Body of pancreas (tissue), 4 donors: ENCODE results near the gene MRO.

Experiments
- CTCF ChIP-seq, 7 experiments: fragments of 450-650 bp in 4 of 7; fragments of 200-600 bp in 3 of 7; sonication (generic) in 3 of 7; IDR thresholded peaks; one replicate each; pipeline ENCODE4 v1.5.1; 2016 to 2019; ENCODE audit warnings: antibody characterized with exemption in 7 of 7
- POLR2A ChIP-seq, 3 donors: fragments of 450-650 bp; IDR thresholded peaks; one replicate each; pipeline ENCODE4 v1.6.1; 2016; ENCODE audit warnings: antibody characterized with exemption in 3 of 3, mild to moderate bottlenecking in 2 of 3

GRCh38 chr18:50832754-50833153, 12.9 kb upstream of the MRO start:
- TF ChIP-seq CTCF (IDR thresholded peaks at IDR 0.05) (no peak), POLR2A (IDR thresholded peaks at IDR 0.05) (no peak)
